NCI-H345 (cell line): ENCODE measurements around the gene IL21R.

ENCODE experiments used
- DNase-seq: peaks from one replicate; lab custom pipeline; 2025; lab: John Stamatoyannopoulos, UW

IL21R gene

GRCh38 chr16:27401768-27402568 is at the start of gene IL21R:
Gene IL21R, plus strand, starts transcription at chr16:27402174. Its CDS starts 27,898 bp downstream, at chr16:27430072.
- peak; percentile 2 for DNase-seq

GRCh38 chr16:27353853-27354252 is 48.1 kb upstream of the IL21R start:
- no peak for DNase-seq

GRCh38 chr16:27355610-27356009 is 46.4 kb upstream of the IL21R start:
- DNase-seq: no peak

GRCh38 chr16:27356794-27357193 is 45.2 kb upstream of the IL21R start:
- DNase-seq: no peak

- DNase-seq: no peak
Measured at GRCh38 chr16:27359051-27359450, 42.9 kb upstream of the IL21R start.

- no peak for DNase-seq
Measured at GRCh38 chr16:27359615-27360014, 42.4 kb upstream of the IL21R start.

- DNase-seq: no peak
Measured at GRCh38 chr16:27361987-27362386, 40.0 kb upstream of the IL21R start.

GRCh38 chr16:27362570-27363245 is 39.3 kb upstream of the IL21R start:
- no peak for DNase-seq

GRCh38 chr16:27363246-27363632 is 38.7 kb upstream of the IL21R start:
- DNase-seq: no peak

- DNase-seq: no peak
Measured at GRCh38 chr16:27363797-27364196, 38.2 kb upstream of the IL21R start.

- DNase-seq: no peak
Measured at GRCh38 chr16:27364493-27365141, 37.4 kb upstream of the IL21R start.

- DNase-seq: no peak
Measured at GRCh38 chr16:27365142-27366089, 36.6 kb upstream of the IL21R start.

- DNase-seq: no peak
Measured at GRCh38 chr16:27366687-27367460, 35.1 kb upstream of the IL21R start.

GRCh38 chr16:27367461-27368357 is 34.3 kb upstream of the IL21R start:
- peak; percentile 19 for DNase-seq

- no peak for DNase-seq
Measured at GRCh38 chr16:27368358-27368722, 33.6 kb upstream of the IL21R start.

- DNase-seq: no peak
Measured at GRCh38 chr16:27369806-27370205, 32.2 kb upstream of the IL21R start.

GRCh38 chr16:27370318-27370717 is 31.7 kb upstream of the IL21R start:
- DNase-seq: no peak

- no peak for DNase-seq
Measured at GRCh38 chr16:27373312-27373711, 28.7 kb upstream of the IL21R start.

GRCh38 chr16:27374221-27374803 is 27.7 kb upstream of the IL21R start:
- DNase-seq: no peak
